Measurements from ENCODE around the gene SLC31A1. TPM values are rescaled to one million over a fixed set of nuclear protein-coding genes. Genes with fewer than 3 reads are reported as not detected.
"Not testable (repeated sequence)": the region's sequence is repeated elsewhere in the genome, so short reads cannot be mapped to it uniquely, and the experiment has no call there.

The SLC31A1 gene
- total and polyA plus RNA-seq, 2 donors (not counting 3 experiments of a cell fraction or from before 2014, with no cell fraction given), result 13.5 to 22.7 TPM

DNA sequence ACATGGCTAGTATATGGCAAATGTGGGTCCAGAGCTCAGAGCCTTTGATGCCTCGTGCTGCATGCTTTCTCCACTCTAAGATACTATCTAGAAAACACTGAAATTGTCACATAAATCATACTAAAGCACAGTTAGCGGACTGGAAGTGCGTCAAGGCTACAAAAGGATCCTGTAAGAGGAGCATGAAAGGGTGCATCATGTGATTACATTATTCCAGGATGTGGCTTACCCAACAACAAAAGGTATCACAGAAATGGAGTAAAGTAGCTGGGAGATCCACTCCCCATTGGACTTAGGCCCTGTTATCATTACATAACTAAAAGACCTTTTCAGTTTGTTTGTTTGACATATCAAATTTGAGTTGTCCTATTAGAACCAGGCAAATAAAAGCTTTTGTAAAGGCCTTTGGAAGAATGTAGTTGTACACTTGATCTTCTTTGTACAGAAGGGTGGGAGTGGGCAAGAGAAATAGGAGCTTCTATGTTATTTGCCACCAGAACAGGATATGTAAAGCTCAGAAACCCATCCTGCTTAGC lies 6.9 kb downstream of the SLC31A1 start:
- H3K9me3 ChIP-seq (replicated peaks; ENCODE audit: control insufficient read depth, insufficient read depth, low read length), result no peaks in the 10 kb centered on the region
- H3K27me3 ChIP-seq (ENCODE audit: control insufficient read depth in 2 of 2, insufficient read depth in 2 of 2, low read length in 2 of 2), result no peaks in the 10 kb centered on the region
- no peaks in the 10 kb centered on the region for H4K20me1 ChIP-seq (replicated peaks; ENCODE audit: control insufficient read depth, extremely low read depth, insufficient read depth, low read length)
- no peak for TF ChIP-seq JUN (IDR thresholded peaks at IDR 0.05; ENCODE audit: borderline replicate concordance, insufficient read depth, insufficient read length, low read depth)
- no TSS peak for BruUV-seq (replicated peaks)
- no peaks in the 10 kb centered on the region for H3K36me3 ChIP-seq (ENCODE audit: control insufficient read depth in 2 of 2, extremely low read depth in 1 of 2, insufficient read depth in 2 of 2, low read length in 2 of 2)
- ChIA-PET POLR2A (no interaction called here), CTCF (interaction anchor here (1.2 kb wide), 1 partner anchor 15 kb away, joined by 3 read pairs; no protein-coding TSS in a partner anchor)
- dilution Hi-C loops (cut with MboI; ENCODE audit: extremely low pct_ligation_motif_present, low sequenced_read_pairs) (no loop called here), intact Hi-C loops (cut with micrococcal nuclease) (no loop called here)
- no peaks in the 10 kb centered on the region for H3K9me1 ChIP-seq (replicated peaks; ENCODE audit: control insufficient read depth, extremely low read depth, insufficient read depth, low read length)
- DNase-seq (ENCODE audit: low read depth, low spot score) (no peak), FAIRE-seq (no peak)
- H3K4me3 ChIP-seq (replicated peaks in 1 of 3; ENCODE audit: insufficient read depth in 1 of 3, low read depth in 1 of 3, low read length in 3 of 3), result no peak overlapping the region
- H2AFZ ChIP-seq (ENCODE audit: low read depth, low read length), result no peak overlapping the region
- H3K4me1 ChIP-seq (ENCODE audit: control insufficient read depth, extremely low read depth, insufficient read depth, low read length), result peaks cover 7% of the 10 kb centered on the region
- no peak overlapping the region for H3K4me2 ChIP-seq (ENCODE audit: insufficient read depth, low read length)
- H3K9ac ChIP-seq (replicated peaks; ENCODE audit: extremely low read depth, insufficient read depth, low read length), result no peak overlapping the region
- H3K27ac ChIP-seq (ENCODE audit: insufficient read depth, low read depth, low read length), result no peak overlapping the region
- no peaks in the 10 kb centered on the region for H3K79me2 ChIP-seq (ENCODE audit: control insufficient read depth, insufficient read depth, low read length)

DNA sequence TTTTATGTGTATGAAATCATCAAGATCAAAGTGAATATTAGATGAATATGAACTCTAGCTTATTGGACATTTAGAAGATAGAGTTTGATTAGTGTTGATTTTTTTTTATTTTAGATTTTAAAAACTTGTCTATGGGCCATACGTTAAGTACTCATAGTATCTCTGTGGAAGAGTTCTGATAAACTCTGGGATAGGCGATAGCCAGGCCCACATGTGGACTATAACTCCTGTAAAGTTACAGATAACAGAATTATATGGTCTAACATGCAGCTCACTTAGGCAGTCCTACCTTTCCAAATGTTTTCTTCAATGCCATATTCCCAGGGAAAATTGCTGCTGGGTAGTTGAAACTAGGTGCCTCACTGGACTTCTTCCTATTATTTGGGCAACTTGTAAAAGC lies 10.4 kb downstream of the SLC31A1 start:
- Histone ChIP-seq H3K79me2 (ENCODE audit: control insufficient read depth, insufficient read depth, low read length) (no peaks in the 10 kb centered on the region), H3K9me3 (replicated peaks; ENCODE audit: control insufficient read depth, insufficient read depth, low read length) (no peaks in the 10 kb centered on the region), H3K36me3 (ENCODE audit: control insufficient read depth in 2 of 2, extremely low read depth in 1 of 2, insufficient read depth in 2 of 2, low read length in 2 of 2) (no peaks in the 10 kb centered on the region), H3K27ac (ENCODE audit: insufficient read depth, low read depth, low read length) (no peak overlapping the region), H2AFZ (ENCODE audit: low read depth, low read length) (no peak overlapping the region), H4K20me1 (replicated peaks; ENCODE audit: control insufficient read depth, extremely low read depth, insufficient read depth, low read length) (no peaks in the 10 kb centered on the region), H3K27me3 (ENCODE audit: control insufficient read depth in 2 of 2, insufficient read depth in 2 of 2, low read length in 2 of 2) (no peaks in the 10 kb centered on the region), H3K4me3 (replicated peaks in 1 of 3; ENCODE audit: insufficient read depth in 1 of 3, low read depth in 1 of 3, low read length in 3 of 3) (no peak overlapping the region), H3K9ac (replicated peaks; ENCODE audit: extremely low read depth, insufficient read depth, low read length) (no peak overlapping the region), H3K4me2 (ENCODE audit: insufficient read depth, low read length) (no peak overlapping the region), H3K4me1 (ENCODE audit: control insufficient read depth, extremely low read depth, insufficient read depth, low read length) (peaks cover 13% of the 10 kb centered on the region), H3K9me1 (replicated peaks; ENCODE audit: control insufficient read depth, extremely low read depth, insufficient read depth, low read length) (no peaks in the 10 kb centered on the region)
- dilution Hi-C loops (cut with MboI; ENCODE audit: extremely low pct_ligation_motif_present, low sequenced_read_pairs) (no loop called here), intact Hi-C loops (cut with micrococcal nuclease) (no loop called here)
- BruUV-seq (replicated peaks), result no TSS peak
- DNase-seq (ENCODE audit: low read depth, low spot score) (no peak), FAIRE-seq (no peak)
- TF ChIP-seq POLR2AphosphoS5 (IDR thresholded peaks at IDR 0.05; ENCODE audit: insufficient read depth, low read depth, low read length), result no peak
- TF ChIP-seq, protein P1, sequence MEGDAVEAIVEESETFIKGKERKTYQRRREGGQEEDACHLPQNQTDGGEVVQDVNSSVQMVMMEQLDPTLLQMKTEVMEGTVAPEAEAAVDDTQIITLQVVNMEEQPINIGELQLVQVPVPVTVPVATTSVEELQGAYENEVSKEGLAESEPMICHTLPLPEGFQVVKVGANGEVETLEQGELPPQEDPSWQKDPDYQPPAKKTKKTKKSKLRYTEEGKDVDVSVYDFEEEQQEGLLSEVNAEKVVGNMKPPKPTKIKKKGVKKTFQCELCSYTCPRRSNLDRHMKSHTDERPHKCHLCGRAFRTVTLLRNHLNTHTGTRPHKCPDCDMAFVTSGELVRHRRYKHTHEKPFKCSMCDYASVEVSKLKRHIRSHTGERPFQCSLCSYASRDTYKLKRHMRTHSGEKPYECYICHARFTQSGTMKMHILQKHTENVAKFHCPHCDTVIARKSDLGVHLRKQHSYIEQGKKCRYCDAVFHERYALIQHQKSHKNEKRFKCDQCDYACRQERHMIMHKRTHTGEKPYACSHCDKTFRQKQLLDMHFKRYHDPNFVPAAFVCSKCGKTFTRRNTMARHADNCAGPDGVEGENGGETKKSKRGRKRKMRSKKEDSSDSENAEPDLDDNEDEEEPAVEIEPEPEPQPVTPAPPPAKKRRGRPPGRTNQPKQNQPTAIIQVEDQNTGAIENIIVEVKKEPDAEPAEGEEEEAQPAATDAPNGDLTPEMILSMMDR (IDR thresholded peaks at IDR 0.05; ENCODE audit: extremely low read depth in 1 of 2, insufficient read depth in 1 of 2, low read depth in 1 of 2, low read length in 2 of 2), result no peak
- ChIA-PET CTCF (interaction anchor here (0.7 to 1.0 kb wide), 2 partner anchors 9 to 43 kb away, joined by 3 read pairs; no protein-coding TSS in a partner anchor), POLR2A (no interaction called here)

DNA sequence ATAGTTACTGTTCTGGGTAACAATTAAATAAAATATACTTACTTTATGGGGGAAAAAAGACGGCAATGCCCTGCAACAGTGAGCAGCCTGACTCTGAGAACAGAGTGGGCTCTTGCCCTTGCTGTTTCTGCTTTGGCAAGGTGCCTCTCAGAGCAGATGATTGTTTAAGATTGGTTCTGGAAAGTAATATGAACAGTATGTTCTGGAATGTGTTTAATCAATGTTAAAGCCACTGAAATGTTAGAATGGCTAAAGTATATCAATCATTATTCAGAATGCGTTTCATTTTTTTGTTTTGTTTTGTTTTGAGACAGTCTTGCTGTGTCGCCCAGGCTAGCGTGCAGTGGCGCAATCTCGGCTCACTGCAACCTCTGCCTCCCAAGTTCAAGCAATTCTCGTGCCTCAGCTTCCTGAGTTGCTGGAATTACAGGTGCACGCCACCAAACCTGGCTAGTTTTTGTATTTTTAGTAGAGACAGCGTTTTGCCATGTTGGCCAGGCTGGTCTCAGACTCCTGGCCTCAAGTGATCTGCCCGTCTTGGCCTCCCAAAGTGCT lies 14.4 kb downstream of the SLC31A1 start:
- FAIRE-seq; BruUV-seq (replicated peaks): not testable (repeated sequence)

More for the DNA sequence above, 14.4 kb downstream of the SLC31A1 start:
- H4K20me1 ChIP-seq (replicated peaks; ENCODE audit: control insufficient read depth, extremely low read depth, insufficient read depth, low read length); H3K4me2 ChIP-seq (ENCODE audit: insufficient read depth, low read length); H2AFZ ChIP-seq (ENCODE audit: low read depth, low read length); H3K36me3 ChIP-seq (ENCODE audit: control insufficient read depth in 2 of 2, extremely low read depth in 1 of 2, insufficient read depth in 2 of 2, low read length in 2 of 2); H3K4me3 ChIP-seq (replicated peaks in 1 of 3; ENCODE audit: insufficient read depth in 1 of 3, low read depth in 1 of 3, low read length in 3 of 3); intact Hi-C loops (cut with micrococcal nuclease); H3K27ac ChIP-seq (ENCODE audit: insufficient read depth, low read depth, low read length); H3K79me2 ChIP-seq (ENCODE audit: control insufficient read depth, insufficient read depth, low read length); dilution Hi-C loops (cut with MboI; ENCODE audit: extremely low pct_ligation_motif_present, low sequenced_read_pairs); H3K9ac ChIP-seq (replicated peaks; ENCODE audit: extremely low read depth, insufficient read depth, low read length); POLR2A ChIA-PET; DNase-seq (ENCODE audit: low read depth, low spot score); H3K27me3 ChIP-seq (ENCODE audit: control insufficient read depth in 2 of 2, insufficient read depth in 2 of 2, low read length in 2 of 2); H3K9me3 ChIP-seq (replicated peaks; ENCODE audit: control insufficient read depth, insufficient read depth, low read length); H3K9me1 ChIP-seq (replicated peaks; ENCODE audit: control insufficient read depth, extremely low read depth, insufficient read depth, low read length): not testable (repeated sequence)
- CTCF ChIA-PET, result interaction anchor here (1.6 kb wide), 1 partner anchor 18 kb away, joined by 3 read pairs; no protein-coding TSS in a partner anchor
- H3K4me1 ChIP-seq (ENCODE audit: control insufficient read depth, extremely low read depth, insufficient read depth, low read length), result peaks cover 13% of the 10 kb centered on the region
